Lower leg skin (tissue), 3 donors: ENCODE results near the gene GSE1.

Experiments used
- POLR2A ChIP-seq, 2 donors: fragments of 450-650 bp; IDR thresholded peaks; one replicate each; pipeline ENCODE4 v1.6.1; 2016 to 2017; ENCODE audit warnings: antibody characterized with exemption in 2 of 2, mild to moderate bottlenecking in 1 of 2, moderate library complexity in 1 of 2
- TF ChIP-seq, protein P1 (sequence below), 3 donors: fragments of 450-650 bp; IDR thresholded peaks; one replicate each; pipeline ENCODE4 v1.5.1; 2016; ENCODE audit warnings: antibody characterized with exemption in 3 of 3, mild to moderate bottlenecking in 3 of 3, moderate library complexity in 2 of 3

DNA sequence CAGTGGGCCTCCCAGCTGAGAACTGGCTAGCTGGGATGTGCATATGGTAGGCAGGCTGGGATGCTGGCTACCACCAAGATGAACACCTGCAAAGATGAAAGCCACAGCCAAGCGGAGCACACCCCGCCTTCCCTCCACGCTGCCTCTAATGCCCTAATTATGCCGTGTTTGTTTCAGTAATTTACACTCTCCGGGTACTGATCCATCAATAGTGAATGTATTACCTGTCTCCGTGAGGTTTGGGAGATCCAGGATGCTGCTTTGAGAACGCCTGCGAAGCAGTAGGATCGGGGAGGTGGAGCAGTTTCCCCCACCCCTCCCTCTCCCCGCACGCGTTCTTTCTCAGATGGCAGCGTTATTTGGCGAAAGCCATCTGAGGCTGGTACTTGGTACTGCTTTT, 28.9 kb upstream of the GSE1 start:
- TF ChIP-seq POLR2A (IDR thresholded peaks at IDR 0.05) = no peak
- TF ChIP-seq, protein P1, sequence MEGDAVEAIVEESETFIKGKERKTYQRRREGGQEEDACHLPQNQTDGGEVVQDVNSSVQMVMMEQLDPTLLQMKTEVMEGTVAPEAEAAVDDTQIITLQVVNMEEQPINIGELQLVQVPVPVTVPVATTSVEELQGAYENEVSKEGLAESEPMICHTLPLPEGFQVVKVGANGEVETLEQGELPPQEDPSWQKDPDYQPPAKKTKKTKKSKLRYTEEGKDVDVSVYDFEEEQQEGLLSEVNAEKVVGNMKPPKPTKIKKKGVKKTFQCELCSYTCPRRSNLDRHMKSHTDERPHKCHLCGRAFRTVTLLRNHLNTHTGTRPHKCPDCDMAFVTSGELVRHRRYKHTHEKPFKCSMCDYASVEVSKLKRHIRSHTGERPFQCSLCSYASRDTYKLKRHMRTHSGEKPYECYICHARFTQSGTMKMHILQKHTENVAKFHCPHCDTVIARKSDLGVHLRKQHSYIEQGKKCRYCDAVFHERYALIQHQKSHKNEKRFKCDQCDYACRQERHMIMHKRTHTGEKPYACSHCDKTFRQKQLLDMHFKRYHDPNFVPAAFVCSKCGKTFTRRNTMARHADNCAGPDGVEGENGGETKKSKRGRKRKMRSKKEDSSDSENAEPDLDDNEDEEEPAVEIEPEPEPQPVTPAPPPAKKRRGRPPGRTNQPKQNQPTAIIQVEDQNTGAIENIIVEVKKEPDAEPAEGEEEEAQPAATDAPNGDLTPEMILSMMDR (IDR thresholded peaks at IDR 0.05) = no peak
